MCF 10A (cell line): ENCODE measurements around the gene SH3PXD2B. TPM values are rescaled to one million over a fixed set of nuclear protein-coding genes. Genes with fewer than 3 reads are reported as not detected.

ENCODE experiments used
- BruUV-seq: library from RNA; stranded (reverse); fragments of 400-500 nt; replicated peaks from 2 replicates; lab custom pipeline; 2021; lab: Mats Ljungman, UMichigan
- CTCF ChIA-PET: fragments of 300-600 bp; sonication (Branson Sonifier 250); formaldehyde crosslinking; extraction: SDS; loops from one replicate; lab custom pipeline; 2021; ENCODE audit warnings: antibody characterized with exemption, inconsistent platforms; lab: Yijun Ruan, JAX
- POLR2A ChIA-PET: fragments of 300-600, 350-650 bp; sonication (Branson Sonifier 250); formaldehyde crosslinking; extraction: SDS; loops from one replicate; lab custom pipeline; 2020; ENCODE audit warnings: antibody characterized with exemption, inconsistent platforms; lab: Yijun Ruan, JAX
- DNase-seq: peaks from one replicate; pipeline ENCODE4 v3.0.0-alpha.2; 2018; ENCODE audit not compliant: unreplicated experiment
- H3K27ac Mint-ChIP-seq: one replicate; pipeline ENCODE4 v1.8.0; 2022; ENCODE audit warnings: mild to moderate bottlenecking, low read depth, mixed read lengths; ENCODE audit not compliant: unreplicated experiment
- H3K27me3 Mint-ChIP-seq: one replicate; pipeline ENCODE4 v1.8.0; 2022; ENCODE audit warnings: mixed read lengths; ENCODE audit not compliant: insufficient read depth, unreplicated experiment
- H3K36me3 Mint-ChIP-seq: one replicate; pipeline ENCODE4 v1.8.0; 2022; ENCODE audit warnings: mild to moderate bottlenecking, moderate library complexity, mixed read lengths; ENCODE audit not compliant: insufficient read depth, unreplicated experiment
- H3K4me1 Mint-ChIP-seq: one replicate; pipeline ENCODE4 v1.8.0; 2022; ENCODE audit warnings: mixed read lengths; ENCODE audit not compliant: insufficient read depth, unreplicated experiment
- H3K4me3 Mint-ChIP-seq: one replicate; pipeline ENCODE4 v1.8.0; 2022; ENCODE audit warnings: mild to moderate bottlenecking, moderate library complexity, mixed read lengths; ENCODE audit not compliant: unreplicated experiment
- H3K9me3 Mint-ChIP-seq: one replicate; pipeline ENCODE4 v1.8.0; 2022; ENCODE audit warnings: mixed read lengths; ENCODE audit not compliant: unreplicated experiment
- intact Hi-C: fragments of 100-400 bp; cut with micrococcal nuclease; formaldehyde crosslinking; loops from 2 replicates; pipeline ENCODE4 v1.14.1; 2022
- total RNA-seq: library from RNA; stranded (reverse); gene quantifications from 2 replicates; pipeline ENCODE4 v1.2.3, GENCODE V29; 2022
- TF ChIP-seq, protein P1 (sequence below): fragments of 200-600 bp; IDR thresholded peaks from one replicate; pipeline ENCODE4 v1.8.0; 2022; ENCODE audit warnings: antibody characterized with exemption, mild to moderate bottlenecking; ENCODE audit not compliant: unreplicated experiment

SH3PXD2B gene
- total RNA-seq, 1 experiment from 2014 or later: 34.1 TPM

DNA sequence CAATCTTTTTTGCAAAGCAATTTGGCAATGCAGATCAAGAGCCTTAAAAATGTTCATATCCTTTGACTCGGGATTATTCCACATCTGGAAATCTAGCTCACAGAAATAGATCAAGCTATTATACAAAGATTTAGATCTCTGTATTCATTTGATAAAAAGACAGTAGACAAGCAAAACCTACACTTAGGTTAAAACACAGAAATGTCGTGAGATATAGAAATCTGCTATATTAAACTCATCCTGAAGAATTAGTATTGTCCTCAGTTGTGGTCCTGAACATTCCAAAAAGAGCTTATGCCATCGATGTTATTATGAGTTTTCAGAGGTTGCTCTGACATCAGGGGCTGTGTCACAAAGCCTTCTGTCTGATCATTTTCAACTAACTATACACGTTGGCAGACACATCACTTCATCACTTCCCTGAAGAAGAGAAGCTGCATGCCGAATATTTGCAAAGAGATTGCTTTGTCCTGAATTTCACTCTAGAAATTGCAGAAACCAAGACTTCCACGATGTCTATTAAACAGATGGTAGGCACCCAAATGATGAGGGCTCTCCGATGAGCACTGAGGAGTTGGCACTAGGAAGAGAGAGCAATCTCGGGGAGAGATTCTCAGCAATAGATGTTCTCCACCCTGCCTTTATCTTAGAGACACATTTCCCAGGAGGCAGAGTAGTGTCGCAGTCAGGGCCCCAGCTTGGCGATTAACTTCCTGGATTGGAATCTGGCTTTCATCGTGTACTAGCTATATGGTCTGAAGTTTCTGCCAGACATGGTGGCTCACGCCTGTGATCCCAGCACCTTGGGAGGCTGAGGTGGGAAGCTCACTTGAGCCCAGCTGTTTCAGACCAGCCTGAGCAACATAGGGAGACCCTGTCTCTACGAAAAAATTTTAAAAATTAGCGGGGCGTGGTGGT is 168.8 kb downstream of the SH3PXD2B start:
- no TSS peak for BruUV-seq
- POLR2A ChIA-PET: interaction anchor here (0.7 to 1.9 kb wide), 7 partner anchors 8 to 352 kb away, joined by 3 to 11 read pairs (median 4); no protein-coding TSS in a partner anchor
- TF ChIP-seq, protein P1, sequence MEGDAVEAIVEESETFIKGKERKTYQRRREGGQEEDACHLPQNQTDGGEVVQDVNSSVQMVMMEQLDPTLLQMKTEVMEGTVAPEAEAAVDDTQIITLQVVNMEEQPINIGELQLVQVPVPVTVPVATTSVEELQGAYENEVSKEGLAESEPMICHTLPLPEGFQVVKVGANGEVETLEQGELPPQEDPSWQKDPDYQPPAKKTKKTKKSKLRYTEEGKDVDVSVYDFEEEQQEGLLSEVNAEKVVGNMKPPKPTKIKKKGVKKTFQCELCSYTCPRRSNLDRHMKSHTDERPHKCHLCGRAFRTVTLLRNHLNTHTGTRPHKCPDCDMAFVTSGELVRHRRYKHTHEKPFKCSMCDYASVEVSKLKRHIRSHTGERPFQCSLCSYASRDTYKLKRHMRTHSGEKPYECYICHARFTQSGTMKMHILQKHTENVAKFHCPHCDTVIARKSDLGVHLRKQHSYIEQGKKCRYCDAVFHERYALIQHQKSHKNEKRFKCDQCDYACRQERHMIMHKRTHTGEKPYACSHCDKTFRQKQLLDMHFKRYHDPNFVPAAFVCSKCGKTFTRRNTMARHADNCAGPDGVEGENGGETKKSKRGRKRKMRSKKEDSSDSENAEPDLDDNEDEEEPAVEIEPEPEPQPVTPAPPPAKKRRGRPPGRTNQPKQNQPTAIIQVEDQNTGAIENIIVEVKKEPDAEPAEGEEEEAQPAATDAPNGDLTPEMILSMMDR: no peak
- Mint-ChIP-seq H3K9me3 (no peaks in the 10 kb centered on the region), H3K36me3 (no peaks in the 10 kb centered on the region), H3K27me3 (no peaks in the 10 kb centered on the region), H3K4me3 (peak overlapping the region; percentile 95), H3K4me1 (peaks cover 28% of the 10 kb centered on the region), H3K27ac (no peak overlapping the region)
- intact Hi-C loops: no loop called here
- no peak for DNase-seq
- CTCF ChIA-PET: interaction anchor here (0.6 to 1.9 kb wide), 15 partner anchors 8 to 412 kb away, joined by 3 to 16 read pairs (median 3); partner anchors contain the start of gene EFCAB9

DNA sequence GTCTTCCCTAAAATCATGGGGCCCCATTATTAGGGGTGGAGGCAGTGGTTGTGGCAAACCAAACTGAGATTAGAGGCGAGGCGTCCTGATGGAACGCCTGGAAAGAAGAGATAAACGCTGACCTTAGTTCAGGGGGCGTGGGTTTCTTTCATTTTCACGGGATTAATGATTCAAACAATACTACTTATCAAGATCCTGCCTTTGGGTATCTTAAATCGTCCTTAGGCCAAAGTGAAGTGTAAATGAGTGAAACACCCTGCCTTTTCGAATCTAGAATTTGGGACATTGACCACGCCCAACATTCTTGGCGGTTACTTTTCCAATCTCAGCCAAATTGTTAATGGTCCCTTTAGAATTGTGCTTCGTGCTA is 169.7 kb downstream of the SH3PXD2B start:
- DNase-seq: peak; percentile 40
- no TSS peak for BruUV-seq
- ChIA-PET CTCF (interaction anchor here (0.7 to 1.9 kb wide), 10 partner anchors 7 to 412 kb away, joined by 3 to 16 read pairs (median 4); no protein-coding TSS in a partner anchor), POLR2A (interaction anchor here (0.9 to 4.4 kb wide), 6 partner anchors 9 to 278 kb away, joined by 3 to 42 read pairs (median 6); partner anchors contain the start of gene FBXW11)
- Mint-ChIP-seq H3K9me3 (no peaks in the 10 kb centered on the region), H3K4me1 (peaks cover 29% of the 10 kb centered on the region), H3K4me3 (peak overlapping the region; percentile 95), H3K27ac (peak overlapping the region; percentile 97), H3K36me3 (no peaks in the 10 kb centered on the region), H3K27me3 (no peaks in the 10 kb centered on the region)
- intact Hi-C loops: no loop called here
- TF ChIP-seq, protein P1: no peak

DNA sequence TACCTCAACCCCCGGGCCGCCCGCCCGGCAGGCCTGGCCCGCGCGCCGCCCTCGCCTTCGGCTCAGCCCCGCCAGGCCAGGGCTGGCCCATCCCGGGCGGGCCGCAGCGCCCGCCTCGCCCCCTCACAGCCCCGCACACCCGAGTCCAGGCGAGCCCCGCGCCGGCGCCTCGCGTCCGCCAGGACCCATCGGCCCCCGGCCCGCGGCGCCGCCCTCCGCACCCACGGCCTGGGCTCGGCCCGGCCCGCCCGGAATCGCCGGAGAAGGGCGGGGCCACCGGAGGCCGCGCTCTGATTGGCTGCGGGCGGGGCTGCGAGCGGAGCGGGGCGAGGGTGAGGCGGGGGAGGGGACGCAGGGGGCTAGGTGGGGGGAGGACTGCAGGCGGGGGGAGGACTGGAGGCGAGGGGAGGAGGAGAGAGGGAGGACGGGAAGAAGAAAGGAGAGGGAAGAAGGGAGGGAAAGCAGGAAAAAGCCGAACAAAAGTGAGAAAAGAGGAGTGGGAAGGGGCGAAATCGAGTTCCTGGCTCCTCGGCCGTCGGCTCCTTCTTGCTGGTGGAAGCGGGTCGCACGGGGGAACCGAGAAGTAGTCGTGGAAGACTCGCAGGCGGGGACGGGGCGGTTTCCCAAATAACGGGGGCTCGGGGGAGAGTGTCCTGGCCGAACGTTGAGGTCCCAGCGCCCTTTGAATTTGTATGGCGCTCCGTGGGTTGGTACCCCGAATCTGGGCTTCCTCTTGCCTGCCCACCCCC is 170.3 kb downstream of the SH3PXD2B start:
- peak overlapping the region; percentile 95 for H3K4me3 Mint-ChIP-seq
- TF ChIP-seq, protein P1: no peak
- H3K27me3 Mint-ChIP-seq: no peaks in the 10 kb centered on the region
- intact Hi-C loops: loop anchor here (2.0 kb wide), 2 partner anchors 95 to 177 kb away; partner anchors contain the start of gene STK10
- H3K4me1 Mint-ChIP-seq: peaks cover 29% of the 10 kb centered on the region
- peak overlapping the region; percentile 97 for H3K27ac Mint-ChIP-seq
- POLR2A ChIA-PET: interaction anchor here (0.7 to 4.4 kb wide), 21 partner anchors 9 to 897 kb away, joined by 3 to 42 read pairs (median 5); partner anchors contain the start of genes FBXW11 and STK10
- H3K9me3 Mint-ChIP-seq: no peaks in the 10 kb centered on the region
- CTCF ChIA-PET: interaction anchor here (0.6 to 4.6 kb wide), 12 partner anchors 7 to 225 kb away, joined by 3 to 24 read pairs (median 4); partner anchors contain the start of gene STK10
- DNase-seq: peak; percentile 83
- H3K36me3 Mint-ChIP-seq: no peaks in the 10 kb centered on the region
- BruUV-seq: no TSS peak
